ENCODE data around the gene RIMOC1. TPM values are rescaled to one million over a fixed set of nuclear protein-coding genes. Genes with fewer than 3 reads are reported as not detected.
A peak's percentile ranks its signal among the peaks of the same experiment; 100 is the strongest.

Gene RIMOC1
- total RNA-seq, 1 donor from 2014 or later, result 25.1 TPM

- no peak overlapping the region for H3K27ac ChIP-seq
- H3K9me3 ChIP-seq, result no peaks in the 10 kb centered on the region
- H3K27me3 ChIP-seq (ENCODE audit: low read depth), result no peaks in the 10 kb centered on the region
- intact Hi-C loops (cut with DNase I), result no loop called here
- H3K36me3 ChIP-seq, result peaks cover 69% of the 10 kb centered on the region
- DNase-seq (no peak), ATAC-seq (no peak)
- no peak for TF ChIP-seq CTCF (IDR thresholded peaks at IDR 0.05)
- no peak overlapping the region for H3K4me3 ChIP-seq
- H3K4me1 ChIP-seq, result peaks cover 13% of the 10 kb centered on the region
Observed at GRCh38 chr5:41908374-41909079, 4.4 kb downstream of the RIMOC1 start.

GRCh38 chr5:41918105-41918504, 14.0 kb downstream of the RIMOC1 start:
- no peak for DNase-seq

GRCh38 chr5:41921166-41921565, 17.0 kb downstream of the RIMOC1 start:
- Histone ChIP-seq H3K9me3 (no peaks in the 10 kb centered on the region), H3K4me3 (no peak overlapping the region), H3K27me3 (ENCODE audit: low read depth) (no peaks in the 10 kb centered on the region), H3K36me3 (peaks cover 53% of the 10 kb centered on the region), H3K4me1 (peaks cover 11% of the 10 kb centered on the region), H3K27ac (no peak overlapping the region)
- TF ChIP-seq CTCF (IDR thresholded peaks at IDR 0.05), result no peak
- intact Hi-C loops (cut with DNase I), result no loop called here
- DNase-seq (no peak), ATAC-seq (no peak)

More at GRCh38 chr5:41918105-41918504, 14.0 kb downstream of the RIMOC1 start:
- intact Hi-C loops (cut with DNase I), result no loop called here
- Histone ChIP-seq H3K9me3 (no peaks in the 10 kb centered on the region), H3K4me1 (no peaks in the 10 kb centered on the region), H3K27me3 (ENCODE audit: low read depth) (no peaks in the 10 kb centered on the region), H3K27ac (no peak overlapping the region), H3K36me3 (peaks cover 84% of the 10 kb centered on the region), H3K4me3 (no peak overlapping the region)
- ATAC-seq, result no peak
- TF ChIP-seq CTCF (IDR thresholded peaks at IDR 0.05), result no peak

GRCh38 chr5:41921874-41922273, 17.7 kb downstream of the RIMOC1 start:
- no peaks in the 10 kb centered on the region for H3K27me3 ChIP-seq (ENCODE audit: low read depth)
- no peak overlapping the region for H3K4me3 ChIP-seq
- H3K4me1 ChIP-seq, result peaks cover 14% of the 10 kb centered on the region
- peaks cover 46% of the 10 kb centered on the region for H3K36me3 ChIP-seq
- intact Hi-C loops (cut with DNase I), result no loop called here
- DNase-seq (no peak), ATAC-seq (no peak)
- H3K27ac ChIP-seq, result no peak overlapping the region
- H3K9me3 ChIP-seq, result no peaks in the 10 kb centered on the region
- no peak for TF ChIP-seq CTCF (IDR thresholded peaks at IDR 0.05)

- TF ChIP-seq CTCF (IDR thresholded peaks at IDR 0.05), result no peak
- peak overlapping the region; percentile 95 for H3K27ac ChIP-seq
- H3K9me3 ChIP-seq, result no peaks in the 10 kb centered on the region
- peaks cover 22% of the 10 kb centered on the region for H3K36me3 ChIP-seq
- DNase-seq (no peak), ATAC-seq (no peak)
- H3K4me3 ChIP-seq, result peak overlapping the region; percentile 79
- H3K4me1 ChIP-seq, result peaks cover 14% of the 10 kb centered on the region
- no peaks in the 10 kb centered on the region for H3K27me3 ChIP-seq (ENCODE audit: low read depth)
- intact Hi-C loops (cut with DNase I), result no loop called here
Observed at GRCh38 chr5:41924526-41924871, 20.4 kb downstream of the RIMOC1 start.
